ENCODE measurements around the gene OLFM2. TPM values are rescaled to one million over a fixed set of nuclear protein-coding genes. Genes with fewer than 3 reads are reported as not detected.

Gene OLFM2
- total and polyA plus RNA-seq, 4 donors: 0.49 to 28.9 (median 2.3) TPM

GRCh38 chr19:9871626-9872338, 64.5 kb downstream of the OLFM2 start:
- Histone ChIP-seq H3K27me3 (ENCODE audit: control insufficient read depth in 4 of 4, insufficient read depth in 4 of 4, low read length in 3 of 4) (no peaks in the 10 kb centered on the region), H3K36me3 (ENCODE audit: control insufficient read depth in 4 of 4, insufficient read depth in 3 of 4, low read depth in 1 of 4, low read length in 3 of 4) (no peaks in the 10 kb centered on the region), H3K4me3 (ENCODE audit: low read depth in 1 of 3, low read length in 3 of 3) (no peak overlapping the region), H3K9ac (ENCODE audit: low read depth in 1 of 2, low read length in 2 of 2) (no peak overlapping the region), H3K27ac (ENCODE audit: low read depth in 1 of 2, low read length in 2 of 2) (no peak overlapping the region), H3K4me1 (ENCODE audit: control insufficient read depth in 4 of 4, insufficient read depth in 4 of 4, low read length in 3 of 4) (no peaks in the 10 kb centered on the region), H3K9me3 (ENCODE audit: control insufficient read depth in 4 of 4, low read length in 3 of 4) (no peaks in the 10 kb centered on the region)
- no peak for DNase-seq (ENCODE audit: low spot score)
- WGBS: 51% methylated on average over 16 of the region's 16 CpGs
- TF ChIP-seq REST (IDR thresholded peaks at IDR 0.05) (no peak), YY1 (IDR thresholded peaks at IDR 0.05) (no peak), MAX (IDR thresholded peaks at IDR 0.05) (no peak), ZBTB33 (IDR thresholded peaks at IDR 0.05) (no peak), HNF4A (conservative IDR thresholded peaks at IDR 0.05) (no peak), ATF3 (IDR thresholded peaks at IDR 0.05) (no peak), SP1 (IDR thresholded peaks at IDR 0.05) (no peak), TAF1 (conservative IDR thresholded peaks at IDR 0.05) (no peak), RAD21 (IDR thresholded peaks at IDR 0.05) (no peak), EGR1 (IDR thresholded peaks at IDR 0.05; ENCODE audit: low read depth in 2 of 2) (no peak), CTCF (IDR thresholded peaks at IDR 0.05; ENCODE audit: low read depth, low read length, missing input control) (no peak), NR2F2 (IDR thresholded peaks at IDR 0.05) (no peak), RXRA (IDR thresholded peaks at IDR 0.05) (no peak), JUND (IDR thresholded peaks at IDR 0.05) (no peak), GABPA (IDR thresholded peaks at IDR 0.05 in 1 of 2, conservative IDR thresholded peaks at IDR 0.05 in 1 of 2) (no peak), FOXA2 (IDR thresholded peaks at IDR 0.05) (no peak), FOXA1 (IDR thresholded peaks at IDR 0.05) (no peak)
